ENCODE results near the gene APBA2.

APBA2 gene

DNA sequence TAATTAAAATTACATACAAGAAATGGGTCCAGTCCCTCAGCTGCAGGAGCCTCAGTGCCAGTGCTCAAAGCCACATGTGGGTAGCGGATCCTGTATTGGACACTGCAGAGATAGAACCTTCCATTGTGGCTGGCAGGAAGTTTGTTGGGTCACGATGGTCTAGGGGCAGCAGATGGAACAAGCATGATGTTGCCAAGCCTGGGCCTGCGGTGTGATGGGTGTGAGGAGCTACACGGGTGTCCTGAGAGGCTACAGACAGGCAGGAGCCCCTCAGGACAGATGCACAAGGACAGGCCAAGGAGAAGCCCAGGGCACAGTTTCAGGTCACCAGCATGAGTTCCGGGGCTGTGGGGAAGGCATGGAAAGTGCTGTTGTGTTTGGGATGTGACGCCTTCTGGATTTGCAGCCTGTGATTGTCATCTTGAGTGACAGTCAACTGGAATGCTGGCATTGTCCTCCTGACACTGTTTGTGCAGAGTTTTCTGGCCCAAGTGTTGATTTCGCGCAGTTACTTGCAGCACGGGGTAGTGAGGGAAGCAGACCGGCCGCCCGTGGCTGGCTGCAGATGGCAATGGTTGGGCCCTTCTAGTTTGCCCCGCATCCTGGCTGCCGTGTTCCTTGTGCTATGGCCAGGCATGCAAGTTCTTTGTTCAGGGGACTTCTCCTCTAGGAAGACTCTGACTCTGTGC, 206.7 kb downstream of the APBA2 start:
- H3K27me3 ChIP-seq (ENCODE audit: control insufficient read depth, insufficient read depth, low read length) = no peaks in the 10 kb centered on the region
- no peaks in the 10 kb centered on the region for H3K9me3 ChIP-seq (ENCODE audit: control insufficient read depth, insufficient read depth, low read depth, low read length)
- H3K4me3 ChIP-seq (ENCODE audit: low read depth, low read length) = no peak overlapping the region
- H3K36me3 ChIP-seq (ENCODE audit: control insufficient read depth, insufficient read depth, low read length) = no peaks in the 10 kb centered on the region
- H3K9ac ChIP-seq (ENCODE audit: low read length) = no peak overlapping the region
- H3K27ac ChIP-seq (ENCODE audit: low read depth, low read length) = no peak overlapping the region
- 0 out of 2 replicates have a peak, but pooled peaks cover 5% of the 10 kb centered on the region for H3K4me1 ChIP-seq (ENCODE audit: control insufficient read depth, insufficient read depth, low read length)

GRCh38 chr15:29093065-29093435, 207.3 kb downstream of the APBA2 start:
- Histone ChIP-seq H3K27me3 (ENCODE audit: control insufficient read depth, insufficient read depth, low read length) (no peaks in the 10 kb centered on the region), H3K9me3 (ENCODE audit: control insufficient read depth, insufficient read depth, low read depth, low read length) (no peaks in the 10 kb centered on the region), H3K27ac (ENCODE audit: low read depth, low read length) (no peak overlapping the region), H3K9ac (ENCODE audit: low read length) (no peak overlapping the region), H3K4me3 (ENCODE audit: low read depth, low read length) (no peak overlapping the region), H3K36me3 (ENCODE audit: control insufficient read depth, insufficient read depth, low read length) (no peaks in the 10 kb centered on the region), H3K4me1 (ENCODE audit: control insufficient read depth, insufficient read depth, low read length) (0 out of 2 replicates have a peak, but pooled peaks cover 5% of the 10 kb centered on the region)

DNA sequence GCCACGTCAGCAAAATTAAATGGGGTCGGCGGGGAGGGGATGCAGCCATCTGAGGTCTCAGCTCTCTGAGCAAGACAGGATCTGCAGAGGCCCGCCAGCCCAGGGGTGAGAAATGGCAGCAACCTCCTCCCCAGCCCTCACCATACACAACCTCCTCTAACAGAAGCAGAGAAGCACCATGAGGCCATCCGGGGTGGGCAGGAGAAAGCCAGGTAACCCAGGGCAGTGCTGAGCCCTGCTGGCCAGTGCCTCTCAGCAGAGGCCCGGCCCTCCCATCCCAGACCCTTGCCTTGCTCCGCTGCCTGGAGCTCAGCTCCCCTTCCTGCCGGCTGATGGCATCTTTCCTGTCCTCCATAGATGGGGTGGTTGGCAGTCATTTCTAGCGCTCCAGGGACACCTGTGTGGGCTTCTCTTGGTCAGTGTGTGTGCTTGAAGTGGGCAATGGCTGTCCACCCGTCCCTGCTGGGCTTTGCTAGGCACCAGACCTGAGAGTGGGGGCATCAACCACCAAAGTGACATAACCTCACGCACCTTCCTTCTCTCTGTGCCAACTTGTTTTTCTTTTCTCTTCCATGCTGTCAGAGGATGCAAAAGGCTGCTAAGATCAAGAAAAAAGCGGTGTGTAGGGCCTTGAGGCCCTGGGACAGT, 208.0 kb downstream of the APBA2 start:
- H3K27ac ChIP-seq (ENCODE audit: low read depth, low read length) = no peak overlapping the region
- no peaks in the 10 kb centered on the region for H3K36me3 ChIP-seq (ENCODE audit: control insufficient read depth, insufficient read depth, low read length)
- no peak overlapping the region for H3K9ac ChIP-seq (ENCODE audit: low read length)
- 0 out of 2 replicates have a peak, but pooled peaks cover 5% of the 10 kb centered on the region for H3K4me1 ChIP-seq (ENCODE audit: control insufficient read depth, insufficient read depth, low read length)
- no peak overlapping the region for H3K4me3 ChIP-seq (ENCODE audit: low read depth, low read length)
- H3K27me3 ChIP-seq (ENCODE audit: control insufficient read depth, insufficient read depth, low read length) = no peaks in the 10 kb centered on the region
- H3K9me3 ChIP-seq (ENCODE audit: control insufficient read depth, insufficient read depth, low read depth, low read length) = no peaks in the 10 kb centered on the region

GRCh38 chr15:29094711-29095110, 208.9 kb downstream of the APBA2 start:
- Histone ChIP-seq H3K4me1 (ENCODE audit: control insufficient read depth, insufficient read depth, low read length) (0 out of 2 replicates have a peak, but pooled peaks cover 5% of the 10 kb centered on the region), H3K4me3 (ENCODE audit: low read depth, low read length) (no peak overlapping the region), H3K27me3 (ENCODE audit: control insufficient read depth, insufficient read depth, low read length) (no peaks in the 10 kb centered on the region), H3K9me3 (ENCODE audit: control insufficient read depth, insufficient read depth, low read depth, low read length) (no peaks in the 10 kb centered on the region), H3K27ac (ENCODE audit: low read depth, low read length) (no peak overlapping the region), H3K36me3 (ENCODE audit: control insufficient read depth, insufficient read depth, low read length) (no peaks in the 10 kb centered on the region), H3K9ac (ENCODE audit: low read length) (no peak overlapping the region)

GRCh38 chr15:29095746-29096145, 210.0 kb downstream of the APBA2 start:
- Histone ChIP-seq H3K9ac (ENCODE audit: low read length) (no peak overlapping the region), H3K36me3 (ENCODE audit: control insufficient read depth, insufficient read depth, low read length) (no peaks in the 10 kb centered on the region), H3K9me3 (ENCODE audit: control insufficient read depth, insufficient read depth, low read depth, low read length) (no peaks in the 10 kb centered on the region), H3K4me3 (ENCODE audit: low read depth, low read length) (no peak overlapping the region), H3K27me3 (ENCODE audit: control insufficient read depth, insufficient read depth, low read length) (no peaks in the 10 kb centered on the region), H3K27ac (ENCODE audit: low read depth, low read length) (no peak overlapping the region), H3K4me1 (ENCODE audit: control insufficient read depth, insufficient read depth, low read length) (peaks cover 11% of the 10 kb centered on the region)

DNA sequence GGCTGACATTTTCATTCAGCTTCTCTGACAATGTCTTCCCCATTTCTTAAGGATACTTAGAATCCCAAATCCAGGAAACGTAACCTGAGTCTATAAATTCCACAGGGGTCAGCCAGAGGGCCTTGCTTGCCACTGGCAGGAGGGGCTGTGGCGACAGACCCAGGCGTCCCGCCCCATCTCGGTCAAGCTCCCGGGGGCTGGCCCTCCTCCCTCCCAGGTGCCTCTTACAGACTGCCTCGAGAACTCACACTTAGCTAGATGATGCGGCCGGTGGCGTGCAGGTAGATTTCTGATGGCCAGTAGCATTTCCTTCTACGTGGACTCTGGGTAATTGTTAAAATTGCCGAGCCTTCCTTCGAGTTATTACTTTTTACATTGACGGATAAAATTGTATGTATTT, 211.4 kb downstream of the APBA2 start:
- Histone ChIP-seq H3K27ac (ENCODE audit: low read depth, low read length) (no peak overlapping the region), H3K4me1 (ENCODE audit: control insufficient read depth, insufficient read depth, low read length) (peaks cover 13% of the 10 kb centered on the region), H3K36me3 (ENCODE audit: control insufficient read depth, insufficient read depth, low read length) (no peaks in the 10 kb centered on the region), H3K9ac (ENCODE audit: low read length) (no peak overlapping the region), H3K27me3 (ENCODE audit: control insufficient read depth, insufficient read depth, low read length) (no peaks in the 10 kb centered on the region), H3K4me3 (ENCODE audit: low read depth, low read length) (no peak overlapping the region), H3K9me3 (ENCODE audit: control insufficient read depth, insufficient read depth, low read depth, low read length) (no peaks in the 10 kb centered on the region)

GRCh38 chr15:29097971-29098370, 212.2 kb downstream of the APBA2 start:
- Histone ChIP-seq H3K4me1 (ENCODE audit: control insufficient read depth, insufficient read depth, low read length) (peaks cover 13% of the 10 kb centered on the region), H3K36me3 (ENCODE audit: control insufficient read depth, insufficient read depth, low read length) (no peaks in the 10 kb centered on the region), H3K9ac (ENCODE audit: low read length) (no peak overlapping the region)

GRCh38 chr15:29098652-29099051, 212.9 kb downstream of the APBA2 start:
- Histone ChIP-seq H3K27ac (ENCODE audit: low read depth, low read length) (no peak overlapping the region), H3K9ac (ENCODE audit: low read length) (no peak overlapping the region), H3K4me1 (ENCODE audit: control insufficient read depth, insufficient read depth, low read length) (peaks cover 13% of the 10 kb centered on the region), H3K36me3 (ENCODE audit: control insufficient read depth, insufficient read depth, low read length) (no peaks in the 10 kb centered on the region), H3K9me3 (ENCODE audit: control insufficient read depth, insufficient read depth, low read depth, low read length) (no peaks in the 10 kb centered on the region), H3K4me3 (ENCODE audit: low read depth, low read length) (no peak overlapping the region), H3K27me3 (ENCODE audit: control insufficient read depth, insufficient read depth, low read length) (no peaks in the 10 kb centered on the region)

More at GRCh38 chr15:29097971-29098370, 212.2 kb downstream of the APBA2 start:
- no peak overlapping the region for H3K27ac ChIP-seq (ENCODE audit: low read depth, low read length)
- no peaks in the 10 kb centered on the region for H3K27me3 ChIP-seq (ENCODE audit: control insufficient read depth, insufficient read depth, low read length)
- no peaks in the 10 kb centered on the region for H3K9me3 ChIP-seq (ENCODE audit: control insufficient read depth, insufficient read depth, low read depth, low read length)
- no peak overlapping the region for H3K4me3 ChIP-seq (ENCODE audit: low read depth, low read length)

DNA sequence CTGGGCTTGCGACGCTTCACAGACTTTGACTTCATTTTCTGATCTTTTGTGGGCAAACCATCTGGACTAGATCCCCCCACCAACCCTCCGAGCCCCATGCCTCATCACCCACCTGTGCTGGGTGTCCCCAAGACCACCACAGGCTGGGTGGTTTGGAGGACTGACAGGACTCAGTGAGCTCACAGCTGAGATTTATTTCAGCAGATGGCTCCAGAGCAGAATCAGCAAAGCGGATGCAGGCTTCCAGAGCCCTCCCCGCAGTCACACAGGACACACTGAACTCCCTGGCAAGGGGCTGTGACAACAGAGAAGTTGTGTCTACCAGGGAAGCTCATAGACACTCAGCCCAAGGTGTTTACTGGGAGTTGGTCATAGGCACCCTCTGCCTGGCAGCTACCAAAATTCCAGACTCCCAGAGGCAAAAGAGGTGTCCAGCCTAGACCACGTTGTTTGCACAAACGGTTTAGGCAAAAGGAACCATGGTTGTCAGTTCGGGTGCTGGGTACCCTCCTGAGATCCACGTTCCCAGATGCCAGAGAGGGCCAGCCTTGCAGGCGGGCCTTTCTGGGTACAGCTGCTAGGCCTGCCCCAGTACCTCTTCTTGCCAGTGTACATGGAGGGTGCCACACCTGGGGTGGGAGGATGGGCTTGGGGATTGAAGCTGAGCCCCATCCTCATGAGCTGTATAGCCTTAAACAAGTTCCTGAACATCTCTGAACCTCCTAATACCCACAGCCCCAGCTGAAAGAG, 213.5 kb downstream of the APBA2 start:
- Histone ChIP-seq H3K4me1 (ENCODE audit: control insufficient read depth, insufficient read depth, low read length) (peaks cover 18% of the 10 kb centered on the region), H3K9ac (ENCODE audit: low read length) (no peak overlapping the region), H3K27ac (ENCODE audit: low read depth, low read length) (no peak overlapping the region), H3K36me3 (ENCODE audit: control insufficient read depth, insufficient read depth, low read length) (no peaks in the 10 kb centered on the region), H3K9me3 (ENCODE audit: control insufficient read depth, insufficient read depth, low read depth, low read length) (no peaks in the 10 kb centered on the region), H3K27me3 (ENCODE audit: control insufficient read depth, insufficient read depth, low read length) (no peaks in the 10 kb centered on the region), H3K4me3 (ENCODE audit: low read depth, low read length) (no peak overlapping the region)

GRCh38 chr15:29100486-29101000, 214.8 kb downstream of the APBA2 start:
- Histone ChIP-seq H3K4me1 (ENCODE audit: control insufficient read depth, insufficient read depth, low read length) (peaks cover 19% of the 10 kb centered on the region), H3K27ac (ENCODE audit: low read depth, low read length) (no peak overlapping the region), H3K9me3 (ENCODE audit: control insufficient read depth, insufficient read depth, low read depth, low read length) (no peaks in the 10 kb centered on the region), H3K4me3 (ENCODE audit: low read depth, low read length) (no peak overlapping the region), H3K9ac (ENCODE audit: low read length) (no peak overlapping the region), H3K36me3 (ENCODE audit: control insufficient read depth, insufficient read depth, low read length) (no peaks in the 10 kb centered on the region), H3K27me3 (ENCODE audit: control insufficient read depth, insufficient read depth, low read length) (no peaks in the 10 kb centered on the region)

DNA sequence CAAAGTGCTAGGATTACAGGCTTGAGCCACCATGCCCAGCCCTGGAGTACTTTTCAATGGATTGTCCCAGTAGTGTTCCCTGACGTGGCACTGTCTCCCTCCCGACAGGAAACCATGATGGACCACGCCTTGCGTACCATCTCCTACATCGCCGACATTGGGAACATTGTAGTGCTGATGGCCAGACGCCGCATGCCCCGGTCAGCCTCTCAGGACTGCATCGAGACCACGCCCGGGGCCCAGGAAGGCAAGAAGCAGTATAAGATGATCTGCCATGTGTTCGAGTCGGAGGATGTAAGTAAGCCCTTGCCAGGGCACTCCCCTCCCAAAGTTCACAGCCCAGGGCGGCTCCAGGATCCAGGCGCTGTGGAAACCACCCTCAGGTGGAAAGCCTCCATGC, 215.7 kb downstream of the APBA2 start:
- H3K9ac ChIP-seq (ENCODE audit: low read length) = no peak overlapping the region

More for the DNA sequence above, 215.7 kb downstream of the APBA2 start:
- no peak overlapping the region for H3K4me3 ChIP-seq (ENCODE audit: low read depth, low read length)
- H3K9me3 ChIP-seq (ENCODE audit: control insufficient read depth, insufficient read depth, low read depth, low read length) = no peaks in the 10 kb centered on the region
- H3K27ac ChIP-seq (ENCODE audit: low read depth, low read length) = no peak overlapping the region
- H3K4me1 ChIP-seq (ENCODE audit: control insufficient read depth, insufficient read depth, low read length) = peaks cover 19% of the 10 kb centered on the region
- H3K27me3 ChIP-seq (ENCODE audit: control insufficient read depth, insufficient read depth, low read length) = no peaks in the 10 kb centered on the region
- no peaks in the 10 kb centered on the region for H3K36me3 ChIP-seq (ENCODE audit: control insufficient read depth, insufficient read depth, low read length)
